ENCODE results near the gene INPP4B.

The INPP4B gene

GRCh38 chr4:142316913-142317312 lies 529.2 kb downstream of the INPP4B start:
- H3K4me1 ChIP-seq (ENCODE audit: control insufficient read depth, insufficient read depth, low read length), result no peaks in the 10 kb centered on the region
- H3K36me3 ChIP-seq (ENCODE audit: control insufficient read depth, insufficient read depth, low read length), result no peaks in the 10 kb centered on the region

GRCh38 chr4:142316025-142316424 lies 530.1 kb downstream of the INPP4B start:
- Histone ChIP-seq H3K9ac (ENCODE audit: low read depth, low read length) (no peak overlapping the region), H3K9me3 (ENCODE audit: control insufficient read depth, insufficient read depth, low read length) (no peaks in the 10 kb centered on the region; the same call in 1 of the 2 replicates), H3K27ac (ENCODE audit: low read depth, low read length) (no peak overlapping the region), H3K27me3 (ENCODE audit: control insufficient read depth, insufficient read depth, low read length) (no peaks in the 10 kb centered on the region), H3K36me3 (ENCODE audit: control insufficient read depth, insufficient read depth, low read length) (no peaks in the 10 kb centered on the region), H3K4me1 (ENCODE audit: control insufficient read depth, insufficient read depth, low read length) (no peaks in the 10 kb centered on the region), H3K4me3 (ENCODE audit: low read depth, low read length) (no peak overlapping the region)

More at GRCh38 chr4:142316913-142317312, 529.2 kb downstream of the INPP4B start:
- Histone ChIP-seq H3K9ac (ENCODE audit: low read depth, low read length) (no peak overlapping the region), H3K27ac (ENCODE audit: low read depth, low read length) (no peak overlapping the region), H3K9me3 (ENCODE audit: control insufficient read depth, insufficient read depth, low read length) (no peaks in the 10 kb centered on the region; the same call in 1 of the 2 replicates), H3K27me3 (ENCODE audit: control insufficient read depth, insufficient read depth, low read length) (no peaks in the 10 kb centered on the region), H3K4me3 (ENCODE audit: low read depth, low read length) (no peak overlapping the region)

- Histone ChIP-seq H3K9ac (ENCODE audit: low read depth, low read length) (no peak overlapping the region), H3K4me1 (ENCODE audit: control insufficient read depth, insufficient read depth, low read length) (no peaks in the 10 kb centered on the region), H3K36me3 (ENCODE audit: control insufficient read depth, insufficient read depth, low read length) (no peaks in the 10 kb centered on the region), H3K4me3 (ENCODE audit: low read depth, low read length) (no peak overlapping the region), H3K27me3 (ENCODE audit: control insufficient read depth, insufficient read depth, low read length) (no peaks in the 10 kb centered on the region), H3K27ac (ENCODE audit: low read depth, low read length) (no peak overlapping the region), H3K9me3 (ENCODE audit: control insufficient read depth, insufficient read depth, low read length) (no peaks in the 10 kb centered on the region)
These were observed 531.4 kb downstream of the INPP4B start for GRCh38 chr4:142314686-142315085.

- Histone ChIP-seq H3K27me3 (ENCODE audit: control insufficient read depth, insufficient read depth, low read length) (no peaks in the 10 kb centered on the region), H3K9ac (ENCODE audit: low read depth, low read length) (no peak overlapping the region), H3K4me3 (ENCODE audit: low read depth, low read length) (no peak overlapping the region), H3K36me3 (ENCODE audit: control insufficient read depth, insufficient read depth, low read length) (no peaks in the 10 kb centered on the region), H3K4me1 (ENCODE audit: control insufficient read depth, insufficient read depth, low read length) (no peaks in the 10 kb centered on the region), H3K27ac (ENCODE audit: low read depth, low read length) (no peak overlapping the region), H3K9me3 (ENCODE audit: control insufficient read depth, insufficient read depth, low read length) (no peaks in the 10 kb centered on the region)
These were observed 531.9 kb downstream of the INPP4B start for GRCh38 chr4:142314247-142314646.

GRCh38 chr4:142312391-142312790 lies 533.7 kb downstream of the INPP4B start:
- H3K4me1 ChIP-seq (ENCODE audit: control insufficient read depth, insufficient read depth, low read length), result no peaks in the 10 kb centered on the region
- H3K36me3 ChIP-seq (ENCODE audit: control insufficient read depth, insufficient read depth, low read length), result no peaks in the 10 kb centered on the region
- H3K9me3 ChIP-seq (ENCODE audit: control insufficient read depth, insufficient read depth, low read length), result no peaks in the 10 kb centered on the region
- no peaks in the 10 kb centered on the region for H3K27me3 ChIP-seq (ENCODE audit: control insufficient read depth, insufficient read depth, low read length)
- H3K27ac ChIP-seq (ENCODE audit: low read depth, low read length), result no peak overlapping the region
- no peak overlapping the region for H3K4me3 ChIP-seq (ENCODE audit: low read depth, low read length)
- H3K9ac ChIP-seq (ENCODE audit: low read depth, low read length), result no peak overlapping the region

- no peaks in the 10 kb centered on the region for H3K4me1 ChIP-seq (ENCODE audit: control insufficient read depth, insufficient read depth, low read length)
- H3K9ac ChIP-seq (ENCODE audit: low read depth, low read length), result no peak overlapping the region
- no peaks in the 10 kb centered on the region for H3K27me3 ChIP-seq (ENCODE audit: control insufficient read depth, insufficient read depth, low read length)
- H3K9me3 ChIP-seq (ENCODE audit: control insufficient read depth, insufficient read depth, low read length), result no peaks in the 10 kb centered on the region
- no peaks in the 10 kb centered on the region for H3K36me3 ChIP-seq (ENCODE audit: control insufficient read depth, insufficient read depth, low read length)
- no peak overlapping the region for H3K4me3 ChIP-seq (ENCODE audit: low read depth, low read length)
- no peak overlapping the region for H3K27ac ChIP-seq (ENCODE audit: low read depth, low read length)
These were observed 534.2 kb downstream of the INPP4B start for GRCh38 chr4:142311916-142312315.

- no peak overlapping the region for H3K9ac ChIP-seq (ENCODE audit: low read depth, low read length)
- no peaks in the 10 kb centered on the region for H3K27me3 ChIP-seq (ENCODE audit: control insufficient read depth, insufficient read depth, low read length)
- no peaks in the 10 kb centered on the region for H3K9me3 ChIP-seq (ENCODE audit: control insufficient read depth, insufficient read depth, low read length)
- no peaks in the 10 kb centered on the region for H3K36me3 ChIP-seq (ENCODE audit: control insufficient read depth, insufficient read depth, low read length)
- no peak overlapping the region for H3K4me3 ChIP-seq (ENCODE audit: low read depth, low read length)
- no peak overlapping the region for H3K27ac ChIP-seq (ENCODE audit: low read depth, low read length)
- no peaks in the 10 kb centered on the region for H3K4me1 ChIP-seq (ENCODE audit: control insufficient read depth, insufficient read depth, low read length)
These were observed 536.3 kb downstream of the INPP4B start for GRCh38 chr4:142309772-142310171.

GRCh38 chr4:142307857-142308256 lies 538.2 kb downstream of the INPP4B start:
- no peaks in the 10 kb centered on the region for H3K9me3 ChIP-seq (ENCODE audit: control insufficient read depth, insufficient read depth, low read length)
- H3K4me1 ChIP-seq (ENCODE audit: control insufficient read depth, insufficient read depth, low read length), result no peaks in the 10 kb centered on the region
- no peak overlapping the region for H3K9ac ChIP-seq (ENCODE audit: low read depth, low read length)
- no peak overlapping the region for H3K4me3 ChIP-seq (ENCODE audit: low read depth, low read length)
- no peaks in the 10 kb centered on the region for H3K36me3 ChIP-seq (ENCODE audit: control insufficient read depth, insufficient read depth, low read length)
- H3K27ac ChIP-seq (ENCODE audit: low read depth, low read length), result no peak overlapping the region
- no peaks in the 10 kb centered on the region for H3K27me3 ChIP-seq (ENCODE audit: control insufficient read depth, insufficient read depth, low read length)

GRCh38 chr4:142297313-142297712 lies 548.8 kb downstream of the INPP4B start:
- H3K27me3 ChIP-seq (ENCODE audit: control insufficient read depth, insufficient read depth, low read length), result no peaks in the 10 kb centered on the region
- H3K27ac ChIP-seq (ENCODE audit: low read depth, low read length), result no peak overlapping the region
- H3K9me3 ChIP-seq (ENCODE audit: control insufficient read depth, insufficient read depth, low read length), result no peaks in the 10 kb centered on the region
- H3K4me3 ChIP-seq (ENCODE audit: low read depth, low read length), result no peak overlapping the region
- H3K4me1 ChIP-seq (ENCODE audit: control insufficient read depth, insufficient read depth, low read length), result peaks cover 3% of the 10 kb centered on the region
- H3K36me3 ChIP-seq (ENCODE audit: control insufficient read depth, insufficient read depth, low read length), result no peaks in the 10 kb centered on the region
- no peak overlapping the region for H3K9ac ChIP-seq (ENCODE audit: low read depth, low read length)

- no peak overlapping the region for H3K9ac ChIP-seq (ENCODE audit: low read depth, low read length)
- H3K36me3 ChIP-seq (ENCODE audit: control insufficient read depth, insufficient read depth, low read length), result no peaks in the 10 kb centered on the region
- no peaks in the 10 kb centered on the region for H3K27me3 ChIP-seq (ENCODE audit: control insufficient read depth, insufficient read depth, low read length)
- H3K27ac ChIP-seq (ENCODE audit: low read depth, low read length), result no peak overlapping the region
- H3K9me3 ChIP-seq (ENCODE audit: control insufficient read depth, insufficient read depth, low read length), result no peaks in the 10 kb centered on the region
- peaks cover 3% of the 10 kb centered on the region for H3K4me1 ChIP-seq (ENCODE audit: control insufficient read depth, insufficient read depth, low read length)
- no peak overlapping the region for H3K4me3 ChIP-seq (ENCODE audit: low read depth, low read length)
These were observed 552.6 kb downstream of the INPP4B start for GRCh38 chr4:142293536-142293935.

- Histone ChIP-seq H3K9ac (ENCODE audit: low read depth, low read length) (no peak overlapping the region), H3K27me3 (ENCODE audit: control insufficient read depth, insufficient read depth, low read length) (no peaks in the 10 kb centered on the region), H3K4me1 (ENCODE audit: control insufficient read depth, insufficient read depth, low read length) (peaks cover 2% of the 10 kb centered on the region; the same call in 1 of the 2 replicates), H3K27ac (ENCODE audit: low read depth, low read length) (no peak overlapping the region), H3K9me3 (ENCODE audit: control insufficient read depth, insufficient read depth, low read length) (no peaks in the 10 kb centered on the region), H3K4me3 (ENCODE audit: low read depth, low read length) (no peak overlapping the region), H3K36me3 (ENCODE audit: control insufficient read depth, insufficient read depth, low read length) (no peaks in the 10 kb centered on the region)
These were observed 553.9 kb downstream of the INPP4B start for GRCh38 chr4:142292231-142292630.
